ENCODE measurements around the gene SLC12A3.
"Not testable (repeated sequence)": the region's sequence is repeated elsewhere in the genome, so short reads cannot be mapped to it uniquely, and the experiment has no call there.

The SLC12A3 gene

DNA sequence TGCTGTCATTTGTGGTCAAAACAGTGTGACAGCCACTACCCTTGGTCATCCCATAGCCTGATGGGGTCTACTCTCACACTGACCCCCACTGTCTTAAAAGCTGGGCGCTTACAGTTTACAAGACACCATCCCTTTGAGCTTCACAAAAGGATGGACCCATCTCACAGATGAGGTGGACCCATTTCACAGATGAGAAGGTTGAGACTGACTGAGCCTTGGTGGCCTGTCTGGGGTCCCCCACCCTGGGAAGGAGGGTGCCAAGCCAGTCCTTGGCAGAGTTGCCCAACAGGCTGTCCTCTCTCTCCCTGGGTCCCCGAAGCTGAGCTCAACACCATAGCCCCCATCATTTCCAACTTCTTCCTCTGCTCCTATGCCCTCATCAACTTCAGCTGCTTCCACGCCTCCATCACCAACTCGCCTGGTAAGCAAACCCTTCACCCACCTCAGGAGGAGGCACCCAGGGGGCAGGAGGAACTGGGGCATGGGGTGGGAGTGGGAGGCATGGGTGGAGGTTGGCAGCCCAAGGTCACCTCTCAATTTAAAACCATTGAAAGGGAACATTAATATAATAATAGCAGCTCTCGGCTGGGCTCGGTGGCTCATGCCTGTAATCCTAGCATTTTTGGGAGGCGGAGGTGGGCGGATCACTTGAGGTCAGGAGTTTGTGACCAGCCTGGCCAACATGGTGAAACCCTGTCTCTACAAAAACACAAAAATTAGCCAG lies 17.2 kb downstream of the SLC12A3 start:
- no peak overlapping the region for H3K4me3 ChIP-seq (ENCODE audit: low read depth, low read length)
- TF ChIP-seq, protein P1, sequence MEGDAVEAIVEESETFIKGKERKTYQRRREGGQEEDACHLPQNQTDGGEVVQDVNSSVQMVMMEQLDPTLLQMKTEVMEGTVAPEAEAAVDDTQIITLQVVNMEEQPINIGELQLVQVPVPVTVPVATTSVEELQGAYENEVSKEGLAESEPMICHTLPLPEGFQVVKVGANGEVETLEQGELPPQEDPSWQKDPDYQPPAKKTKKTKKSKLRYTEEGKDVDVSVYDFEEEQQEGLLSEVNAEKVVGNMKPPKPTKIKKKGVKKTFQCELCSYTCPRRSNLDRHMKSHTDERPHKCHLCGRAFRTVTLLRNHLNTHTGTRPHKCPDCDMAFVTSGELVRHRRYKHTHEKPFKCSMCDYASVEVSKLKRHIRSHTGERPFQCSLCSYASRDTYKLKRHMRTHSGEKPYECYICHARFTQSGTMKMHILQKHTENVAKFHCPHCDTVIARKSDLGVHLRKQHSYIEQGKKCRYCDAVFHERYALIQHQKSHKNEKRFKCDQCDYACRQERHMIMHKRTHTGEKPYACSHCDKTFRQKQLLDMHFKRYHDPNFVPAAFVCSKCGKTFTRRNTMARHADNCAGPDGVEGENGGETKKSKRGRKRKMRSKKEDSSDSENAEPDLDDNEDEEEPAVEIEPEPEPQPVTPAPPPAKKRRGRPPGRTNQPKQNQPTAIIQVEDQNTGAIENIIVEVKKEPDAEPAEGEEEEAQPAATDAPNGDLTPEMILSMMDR (IDR thresholded peaks at IDR 0.05; ENCODE audit: borderline replicate concordance, insufficient read depth, low read depth, low read length), result no peak

DNA sequence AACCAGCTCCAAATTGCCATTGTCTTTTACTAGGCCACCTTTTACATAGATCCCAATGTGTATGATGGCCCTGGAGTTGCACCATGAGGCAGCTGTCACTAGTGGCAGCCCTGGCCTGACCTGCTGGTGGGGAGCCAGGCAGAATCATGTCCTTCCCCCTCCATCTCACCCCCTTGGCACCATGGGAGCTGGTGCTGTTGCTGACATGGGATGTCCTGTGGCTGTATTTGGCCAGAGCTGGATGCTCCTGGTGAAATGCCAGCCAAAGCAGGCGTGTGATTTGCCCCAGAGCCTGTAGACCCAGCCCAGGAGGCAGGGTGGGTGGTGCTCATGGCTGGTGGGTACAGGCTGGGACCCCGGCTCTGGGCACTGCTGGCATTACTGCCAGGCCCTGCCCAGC lies 18.6 kb downstream of the SLC12A3 start:
- TF ChIP-seq, protein P1 (IDR thresholded peaks at IDR 0.05; ENCODE audit: borderline replicate concordance, insufficient read depth, low read depth, low read length), result no peak
- H3K4me3 ChIP-seq (ENCODE audit: low read depth, low read length), result no peak overlapping the region

DNA sequence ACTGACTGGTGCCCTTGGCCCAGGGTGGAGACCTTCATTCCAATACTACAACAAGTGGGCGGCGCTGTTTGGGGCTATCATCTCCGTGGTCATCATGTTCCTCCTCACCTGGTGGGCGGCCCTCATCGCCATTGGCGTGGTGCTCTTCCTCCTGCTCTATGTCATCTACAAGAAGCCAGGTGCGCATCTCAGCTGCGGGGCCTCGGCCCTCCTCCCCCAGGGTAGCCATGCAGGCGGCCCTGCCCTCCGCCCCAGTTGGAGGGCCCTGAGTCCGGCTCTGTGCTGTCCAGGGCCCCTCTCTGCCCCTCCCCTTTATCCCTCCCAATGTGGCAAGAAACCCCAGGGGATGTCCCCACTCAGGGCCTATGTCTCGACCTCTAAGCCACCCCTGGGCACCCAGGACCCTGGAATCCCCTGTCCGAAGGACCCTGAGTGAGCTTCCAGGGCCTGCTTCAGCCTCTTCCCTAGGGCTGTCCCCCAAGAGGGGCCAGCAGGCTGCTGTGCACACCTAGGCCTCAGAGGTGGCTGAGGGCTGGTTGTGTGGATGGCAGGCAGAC lies 19.1 kb downstream of the SLC12A3 start:
- no peak overlapping the region for H3K4me3 ChIP-seq (ENCODE audit: low read depth, low read length)
- TF ChIP-seq, protein P1 (IDR thresholded peaks at IDR 0.05; ENCODE audit: borderline replicate concordance, insufficient read depth, low read depth, low read length), result no peak

DNA sequence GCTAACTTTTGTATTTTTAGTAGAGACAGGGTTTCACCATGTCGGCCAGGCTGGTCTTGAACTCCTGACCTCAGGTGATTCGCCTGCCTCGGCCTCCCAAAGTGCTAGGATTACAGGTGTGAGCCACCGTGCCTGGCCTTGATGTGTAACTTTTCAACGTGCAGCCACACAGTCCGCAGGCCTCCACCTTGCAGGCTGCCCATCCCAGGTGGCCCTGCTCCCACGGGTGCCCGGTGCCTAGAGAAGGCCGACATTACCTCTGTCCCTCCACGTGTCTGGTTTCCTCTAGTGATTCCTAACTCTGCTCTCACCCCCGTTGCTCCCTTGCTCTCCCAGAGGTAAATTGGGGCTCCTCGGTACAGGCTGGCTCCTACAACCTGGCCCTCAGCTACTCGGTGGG lies 19.9 kb downstream of the SLC12A3 start:
- not testable (repeated sequence) for H3K4me3 ChIP-seq (ENCODE audit: low read depth, low read length)

DNA sequence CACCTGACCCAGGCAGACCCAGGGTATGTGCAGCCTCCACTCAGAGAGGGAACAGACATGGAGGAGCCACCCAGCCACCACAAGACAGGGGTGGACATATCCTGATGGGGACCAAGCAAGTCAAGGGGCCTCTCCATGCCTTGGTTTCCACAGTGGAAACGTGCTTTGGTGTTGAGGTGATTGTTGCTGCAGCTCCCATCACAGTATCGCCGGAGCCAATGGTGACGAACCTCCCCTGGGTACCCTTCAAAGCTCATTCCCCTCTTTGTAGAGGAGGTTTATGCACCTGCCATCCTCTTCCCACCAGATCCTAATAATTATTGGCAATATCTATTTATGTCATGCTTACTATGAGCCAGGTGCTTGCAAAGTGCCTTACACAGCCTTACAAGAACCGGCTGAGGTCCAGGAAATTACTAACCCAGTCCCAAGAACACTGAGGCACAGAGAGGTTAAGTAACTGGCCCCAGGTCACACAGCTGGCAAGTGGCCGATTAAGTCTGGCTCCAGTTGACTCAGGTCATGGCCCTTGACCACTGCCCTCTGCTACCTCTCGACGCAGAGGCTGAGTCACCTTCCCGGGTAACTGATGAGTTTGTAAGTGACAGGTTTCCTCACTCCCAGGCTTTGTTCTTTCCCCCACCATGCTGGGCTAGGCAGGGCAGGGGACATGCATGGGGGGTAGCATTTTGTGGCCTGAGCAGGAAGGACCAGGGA lies 20.6 kb downstream of the SLC12A3 start:
- no peak overlapping the region for H3K4me3 ChIP-seq (ENCODE audit: low read depth, low read length)
- TF ChIP-seq, protein P1 (IDR thresholded peaks at IDR 0.05; ENCODE audit: borderline replicate concordance, insufficient read depth, low read depth, low read length), result no peak

DNA sequence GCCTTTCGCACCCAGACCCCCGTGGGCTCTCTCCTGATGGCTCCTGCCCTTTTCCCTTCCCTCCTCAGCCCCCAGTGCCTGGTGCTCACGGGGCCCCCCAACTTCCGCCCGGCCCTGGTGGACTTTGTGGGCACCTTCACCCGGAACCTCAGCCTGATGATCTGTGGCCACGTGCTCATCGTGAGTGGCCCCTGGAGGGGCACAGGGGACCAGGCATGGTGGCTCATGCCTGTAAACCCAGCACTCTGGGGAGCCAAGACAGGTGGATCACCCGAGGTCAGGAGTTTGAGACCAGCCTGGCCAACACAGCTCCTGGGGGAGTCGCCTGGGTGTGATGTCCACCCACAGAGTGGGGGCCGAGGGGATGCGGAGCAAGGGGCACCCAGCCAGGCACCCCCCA lies 21.3 kb downstream of the SLC12A3 start:
- no peak overlapping the region for H3K4me3 ChIP-seq (ENCODE audit: low read depth, low read length)
- TF ChIP-seq, protein P1 (IDR thresholded peaks at IDR 0.05; ENCODE audit: borderline replicate concordance, insufficient read depth, low read depth, low read length), result no peak

DNA sequence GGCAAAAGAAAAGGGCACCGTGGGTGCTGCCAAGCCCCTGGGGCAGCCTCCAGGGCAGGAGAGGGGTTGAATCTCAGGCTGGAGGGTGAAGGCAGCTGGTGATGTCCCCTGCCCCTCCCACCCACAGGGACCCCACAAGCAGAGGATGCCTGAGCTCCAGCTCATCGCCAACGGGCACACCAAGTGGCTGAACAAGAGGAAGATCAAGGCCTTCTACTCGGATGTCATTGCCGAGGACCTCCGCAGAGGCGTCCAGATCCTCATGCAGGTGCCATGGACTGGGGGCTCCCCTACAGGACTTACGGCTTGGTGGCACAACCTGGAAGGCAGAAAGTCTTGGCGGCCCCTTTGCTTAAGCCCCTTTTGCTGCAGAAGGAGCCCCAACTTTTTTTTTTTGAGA lies 21.8 kb downstream of the SLC12A3 start:
- TF ChIP-seq, protein P1 (IDR thresholded peaks at IDR 0.05; ENCODE audit: borderline replicate concordance, insufficient read depth, low read depth, low read length), result no peak
- H3K4me3 ChIP-seq (ENCODE audit: low read depth, low read length), result no peak overlapping the region
